ENCODE measurements around the gene TARS3.

TARS3 gene

GRCh38 chr15:101702077-101702476, 22.2 kb downstream of the TARS3 start:
- in situ Hi-C loops (cut with MboI; ENCODE audit: low sequenced_read_pairs): no loop called here

GRCh38 chr15:101698314-101698713, 26.0 kb downstream of the TARS3 start:
- in situ Hi-C loops (cut with MboI; ENCODE audit: low sequenced_read_pairs): no loop called here

- in situ Hi-C loops (cut with MboI; ENCODE audit: low sequenced_read_pairs): no loop called here
Measured at GRCh38 chr15:101697488-101697887, 26.8 kb downstream of the TARS3 start.

- in situ Hi-C loops (cut with MboI; ENCODE audit: low sequenced_read_pairs): no loop called here
Measured at GRCh38 chr15:101696829-101697228, 27.4 kb downstream of the TARS3 start.

GRCh38 chr15:101694261-101694660, 30.0 kb downstream of the TARS3 start:
- in situ Hi-C loops (cut with MboI; ENCODE audit: low sequenced_read_pairs): no loop called here

- in situ Hi-C loops (cut with MboI; ENCODE audit: low sequenced_read_pairs): no loop called here
Measured at GRCh38 chr15:101692801-101693598, 31.3 kb downstream of the TARS3 start.

- in situ Hi-C loops (cut with MboI; ENCODE audit: low sequenced_read_pairs): no loop called here
Measured at GRCh38 chr15:101689901-101690300, 34.4 kb downstream of the TARS3 start.

- in situ Hi-C loops (cut with MboI; ENCODE audit: low sequenced_read_pairs): no loop called here
Measured at GRCh38 chr15:101686718-101687117, 37.6 kb downstream of the TARS3 start.

GRCh38 chr15:101684877-101685276, 39.4 kb downstream of the TARS3 start:
- in situ Hi-C loops (cut with MboI; ENCODE audit: low sequenced_read_pairs): no loop called here

GRCh38 chr15:101684384-101684783, 39.9 kb downstream of the TARS3 start:
- in situ Hi-C loops (cut with MboI; ENCODE audit: low sequenced_read_pairs): no loop called here

GRCh38 chr15:101679806-101680205, 44.5 kb downstream of the TARS3 start:
- in situ Hi-C loops (cut with MboI; ENCODE audit: low sequenced_read_pairs): no loop called here

GRCh38 chr15:101676921-101677329, 47.3 kb downstream of the TARS3 start:
- in situ Hi-C loops (cut with MboI; ENCODE audit: low sequenced_read_pairs): no loop called here

- in situ Hi-C loops (cut with MboI; ENCODE audit: low sequenced_read_pairs): no loop called here
Measured at GRCh38 chr15:101675796-101676582, 48.3 kb downstream of the TARS3 start.

GRCh38 chr15:101675015-101675414, 49.3 kb downstream of the TARS3 start:
- in situ Hi-C loops (cut with MboI; ENCODE audit: low sequenced_read_pairs): no loop called here

GRCh38 chr15:101672298-101672697, 52.0 kb downstream of the TARS3 start:
- in situ Hi-C loops (cut with MboI; ENCODE audit: low sequenced_read_pairs): no loop called here

- in situ Hi-C loops (cut with MboI; ENCODE audit: low sequenced_read_pairs): no loop called here
Measured at GRCh38 chr15:101669744-101670143, 54.5 kb downstream of the TARS3 start.

GRCh38 chr15:101667881-101668280, 56.4 kb downstream of the TARS3 start:
- in situ Hi-C loops (cut with MboI; ENCODE audit: low sequenced_read_pairs): no loop called here

GRCh38 chr15:101664303-101664913, 59.9 kb downstream of the TARS3 start:
- in situ Hi-C loops (cut with MboI; ENCODE audit: low sequenced_read_pairs): no loop called here

GRCh38 chr15:101662203-101662602, 62.1 kb downstream of the TARS3 start:
- in situ Hi-C loops (cut with MboI; ENCODE audit: low sequenced_read_pairs): no loop called here

- in situ Hi-C loops (cut with MboI; ENCODE audit: low sequenced_read_pairs): no loop called here
Measured at GRCh38 chr15:101660005-101660404, 64.3 kb downstream of the TARS3 start.

- in situ Hi-C loops (cut with MboI; ENCODE audit: low sequenced_read_pairs): no loop called here
Measured at GRCh38 chr15:101657968-101658784, 66.1 kb downstream of the TARS3 start.
